ENCODE measurements around the gene HAND1. TPM values are rescaled to one million over a fixed set of nuclear protein-coding genes. Genes with fewer than 3 reads are reported as not detected.
"Not testable (repeated sequence)": the region's sequence is repeated elsewhere in the genome, so short reads cannot be mapped to it uniquely, and the experiment has no call there.

HAND1 gene
- total and polyA plus RNA-seq, 2 donors (not counting 1 experiment from before 2014, with no cell fraction given): not detected

GRCh38 chr5:154517181-154517580 lies 39.2 kb upstream of the HAND1 start:
- peaks cover 51% of the 10 kb centered on the region for H3K27me3 Mint-ChIP-seq
- POLR2A ChIA-PET: no interaction called here
- H3K9ac ChIP-seq (ENCODE audit: low read length): no peak overlapping the region

GRCh38 chr5:154516475-154516874 lies 38.4 kb upstream of the HAND1 start:
- H3K27me3 Mint-ChIP-seq: peaks cover 46% of the 10 kb centered on the region
- 100% methylated on average over 2 of the region's 5 CpGs for WGBS (ENCODE audit: insufficient coverage)
- TF ChIP-seq, protein P1, sequence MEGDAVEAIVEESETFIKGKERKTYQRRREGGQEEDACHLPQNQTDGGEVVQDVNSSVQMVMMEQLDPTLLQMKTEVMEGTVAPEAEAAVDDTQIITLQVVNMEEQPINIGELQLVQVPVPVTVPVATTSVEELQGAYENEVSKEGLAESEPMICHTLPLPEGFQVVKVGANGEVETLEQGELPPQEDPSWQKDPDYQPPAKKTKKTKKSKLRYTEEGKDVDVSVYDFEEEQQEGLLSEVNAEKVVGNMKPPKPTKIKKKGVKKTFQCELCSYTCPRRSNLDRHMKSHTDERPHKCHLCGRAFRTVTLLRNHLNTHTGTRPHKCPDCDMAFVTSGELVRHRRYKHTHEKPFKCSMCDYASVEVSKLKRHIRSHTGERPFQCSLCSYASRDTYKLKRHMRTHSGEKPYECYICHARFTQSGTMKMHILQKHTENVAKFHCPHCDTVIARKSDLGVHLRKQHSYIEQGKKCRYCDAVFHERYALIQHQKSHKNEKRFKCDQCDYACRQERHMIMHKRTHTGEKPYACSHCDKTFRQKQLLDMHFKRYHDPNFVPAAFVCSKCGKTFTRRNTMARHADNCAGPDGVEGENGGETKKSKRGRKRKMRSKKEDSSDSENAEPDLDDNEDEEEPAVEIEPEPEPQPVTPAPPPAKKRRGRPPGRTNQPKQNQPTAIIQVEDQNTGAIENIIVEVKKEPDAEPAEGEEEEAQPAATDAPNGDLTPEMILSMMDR (IDR thresholded peaks at IDR 0.05): no peak
- no peak for TF ChIP-seq EZH2 (IDR thresholded peaks at IDR 0.05; ENCODE audit: borderline replicate concordance, insufficient read depth, low read depth, low read length, poor library complexity, severe bottlenecking)

More at GRCh38 chr5:154517181-154517580, 39.2 kb upstream of the HAND1 start:
- no peaks in the 10 kb centered on the region for H3K4me1 Mint-ChIP-seq
- Histone ChIP-seq H4K20me1 (ENCODE audit: control insufficient read depth, insufficient read depth, low read length, poor library complexity, severe bottlenecking) (no peaks in the 10 kb centered on the region), H3K9me3 (ENCODE audit: control extremely low read depth in 1 of 3, control insufficient read depth in 2 of 3, insufficient read depth in 1 of 3, low read length in 2 of 3) (no peaks in the 10 kb centered on the region), H3K4me1 (ENCODE audit: control insufficient read depth in 2 of 2, insufficient read depth in 2 of 2, low read length in 2 of 2) (no peaks in the 10 kb centered on the region), H3K4me3 (ENCODE audit: control extremely low read depth in 1 of 5, extremely low read depth in 1 of 5, insufficient read depth in 1 of 5, low read depth in 2 of 5, low read length in 4 of 5) (no peak overlapping the region), H3K79me2 (ENCODE audit: control insufficient read depth, insufficient read depth, low read length) (no peaks in the 10 kb centered on the region), H3K27ac (ENCODE audit: low read length in 2 of 2) (no peak overlapping the region), H2AFZ (ENCODE audit: insufficient read depth, low read depth, low read length, poor library complexity, severe bottlenecking) (no peak overlapping the region), H3K36me3 (replicated peaks in 1 of 2; ENCODE audit: control extremely low read depth in 1 of 2, control insufficient read depth in 1 of 2, extremely low read depth in 1 of 2, insufficient read depth in 2 of 2, low read length in 1 of 2) (no peaks in the 10 kb centered on the region), H3K4me2 (replicated peaks; ENCODE audit: low read depth, low read length, poor library complexity, severe bottlenecking) (no peak overlapping the region), H3K27me3 (replicated peaks in 1 of 4; ENCODE audit: control extremely low read depth in 1 of 4, control insufficient read depth in 3 of 4, insufficient read depth in 4 of 4, low read length in 3 of 4) (peaks cover 0 to 49% (median 10%) of the 10 kb centered on the region in 4 experiments)
- TF ChIP-seq, protein P1 (IDR thresholded peaks at IDR 0.05): no peak
- TF ChIP-seq EZH2 (IDR thresholded peaks at IDR 0.05; ENCODE audit: borderline replicate concordance, insufficient read depth, low read depth, low read length, poor library complexity, severe bottlenecking): no peak
- H3K27ac Mint-ChIP-seq: no peak overlapping the region
- ATAC-seq (ENCODE audit: low read depth): no peak
- CTCF ChIA-PET: no interaction called here
- no peak for DNase-seq
- H3K4me3 Mint-ChIP-seq: no peak overlapping the region
- H3K9me3 Mint-ChIP-seq (ENCODE audit: insufficient read depth): no peaks in the 10 kb centered on the region
- 98% methylated on average over 6 of the region's 7 CpGs for WGBS (ENCODE audit: insufficient coverage)
- intact Hi-C loops (cut with micrococcal nuclease): no loop called here

GRCh38 chr5:154515488-154515887 lies 37.5 kb upstream of the HAND1 start:
- WGBS (ENCODE audit: insufficient coverage): 76% methylated on average over 2 of the region's 6 CpGs
- not testable (repeated sequence) for H3K9me3 ChIP-seq (ENCODE audit: control extremely low read depth in 1 of 3, control insufficient read depth in 2 of 3, insufficient read depth in 1 of 3, low read length in 2 of 3); H3K4me1 Mint-ChIP-seq

More at GRCh38 chr5:154516475-154516874, 38.4 kb upstream of the HAND1 start:
- no peak overlapping the region for H3K27ac ChIP-seq (ENCODE audit: low read length in 2 of 2)
- intact Hi-C loops (cut with micrococcal nuclease): no loop called here
- no peaks in the 10 kb centered on the region for H3K36me3 ChIP-seq (replicated peaks in 1 of 2; ENCODE audit: control extremely low read depth in 1 of 2, control insufficient read depth in 1 of 2, extremely low read depth in 1 of 2, insufficient read depth in 2 of 2, low read length in 1 of 2)
- no peak overlapping the region for H3K9ac ChIP-seq (ENCODE audit: low read length)
- Mint-ChIP-seq H3K27ac (no peak overlapping the region), H3K9me3 (ENCODE audit: insufficient read depth) (no peaks in the 10 kb centered on the region), H3K4me3 (no peak overlapping the region), H3K4me1 (no peaks in the 10 kb centered on the region)
- ChIA-PET CTCF (no interaction called here), POLR2A (no interaction called here)
- H3K79me2 ChIP-seq (ENCODE audit: control insufficient read depth, insufficient read depth, low read length): no peaks in the 10 kb centered on the region
- H3K4me3 ChIP-seq (ENCODE audit: control extremely low read depth in 1 of 5, extremely low read depth in 1 of 5, insufficient read depth in 1 of 5, low read depth in 2 of 5, low read length in 4 of 5): no peak overlapping the region
- peaks cover 0 to 43% (median 7%) of the 10 kb centered on the region in 4 experiments for H3K27me3 ChIP-seq (replicated peaks in 1 of 4; ENCODE audit: control extremely low read depth in 1 of 4, control insufficient read depth in 3 of 4, insufficient read depth in 4 of 4, low read length in 3 of 4)
- no peak overlapping the region for H2AFZ ChIP-seq (ENCODE audit: insufficient read depth, low read depth, low read length, poor library complexity, severe bottlenecking)
- no peaks in the 10 kb centered on the region for H4K20me1 ChIP-seq (ENCODE audit: control insufficient read depth, insufficient read depth, low read length, poor library complexity, severe bottlenecking)
- DNase-seq (no peak), ATAC-seq (ENCODE audit: low read depth) (no peak)
- no peaks in the 10 kb centered on the region for H3K9me3 ChIP-seq (ENCODE audit: control extremely low read depth in 1 of 3, control insufficient read depth in 2 of 3, insufficient read depth in 1 of 3, low read length in 2 of 3)
- H3K4me1 ChIP-seq (ENCODE audit: control insufficient read depth in 2 of 2, insufficient read depth in 2 of 2, low read length in 2 of 2): no peaks in the 10 kb centered on the region
- no peak overlapping the region for H3K4me2 ChIP-seq (replicated peaks; ENCODE audit: low read depth, low read length, poor library complexity, severe bottlenecking)

More at GRCh38 chr5:154515488-154515887, 37.5 kb upstream of the HAND1 start:
- H3K4me3 Mint-ChIP-seq; H3K9me3 Mint-ChIP-seq (ENCODE audit: insufficient read depth); H3K4me2 ChIP-seq (replicated peaks; ENCODE audit: low read depth, low read length, poor library complexity, severe bottlenecking); H3K4me3 ChIP-seq (ENCODE audit: control extremely low read depth in 1 of 5, extremely low read depth in 1 of 5, insufficient read depth in 1 of 5, low read depth in 2 of 5, low read length in 4 of 5); H2AFZ ChIP-seq (ENCODE audit: insufficient read depth, low read depth, low read length, poor library complexity, severe bottlenecking); H3K9ac ChIP-seq (ENCODE audit: low read length); H3K4me1 ChIP-seq (ENCODE audit: control insufficient read depth in 2 of 2, insufficient read depth in 2 of 2, low read length in 2 of 2); POLR2A ChIA-PET; H3K27ac ChIP-seq (ENCODE audit: low read length in 2 of 2); H4K20me1 ChIP-seq (ENCODE audit: control insufficient read depth, insufficient read depth, low read length, poor library complexity, severe bottlenecking); intact Hi-C loops (cut with micrococcal nuclease); ATAC-seq (ENCODE audit: low read depth); DNase-seq; H3K79me2 ChIP-seq (ENCODE audit: control insufficient read depth, insufficient read depth, low read length); H3K27ac Mint-ChIP-seq; H3K36me3 ChIP-seq (replicated peaks in 1 of 2; ENCODE audit: control extremely low read depth in 1 of 2, control insufficient read depth in 1 of 2, extremely low read depth in 1 of 2, insufficient read depth in 2 of 2, low read length in 1 of 2); CTCF ChIA-PET: not testable (repeated sequence)
- H3K27me3 ChIP-seq (replicated peaks in 1 of 4; ENCODE audit: control extremely low read depth in 1 of 4, control insufficient read depth in 3 of 4, insufficient read depth in 4 of 4, low read length in 3 of 4): peaks cover 0 to 33% (median 3%) of the 10 kb centered on the region in 4 experiments
- peaks cover 43% of the 10 kb centered on the region for H3K27me3 Mint-ChIP-seq
